ENCODE results near the gene CPSF3. TPM values are rescaled to one million over a fixed set of nuclear protein-coding genes. Genes with fewer than 3 reads are reported as not detected.

CPSF3 gene
- total and polyA plus RNA-seq, 2 of the 13 experiments (the other 11 are each of a cell fraction or from before 2014, with no cell fraction given) = 19.8 to 93.0 TPM

DNA sequence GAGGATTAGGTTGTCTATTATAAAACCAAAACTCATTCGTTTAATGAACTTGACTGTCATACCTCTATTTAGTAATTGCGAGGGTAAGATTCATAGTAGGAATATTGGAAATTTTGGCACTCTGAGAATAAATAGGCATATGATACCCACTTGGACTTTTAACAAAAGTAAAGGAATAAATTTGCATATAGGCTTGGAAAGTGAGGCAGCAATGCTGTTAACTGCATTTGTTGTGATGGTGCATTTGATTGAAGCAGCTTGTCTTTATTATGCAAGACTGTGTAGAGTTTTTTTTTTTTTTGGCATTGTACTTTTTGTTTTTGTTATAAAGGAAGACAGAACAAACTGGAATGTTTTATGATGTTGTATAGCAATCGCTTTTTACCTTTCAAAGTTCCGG is 19.0 kb upstream of the CPSF3 start (continued):
- TF ChIP-seq REL (CRISPR knock-in tag; conservative IDR thresholded peaks at IDR 0.05) (no peak), ADNP (CRISPR knock-in tag; IDR thresholded peaks at IDR 0.05) (no peak), SIX4 (CRISPR knock-in tag; IDR thresholded peaks at IDR 0.05) (no peak), SIN3B (IDR thresholded peaks at IDR 0.05; ENCODE audit: low read length) (no peak), CREM (IDR thresholded peaks at IDR 0.05) (no peak), CREM (CRISPR knock-in tag; IDR thresholded peaks at IDR 0.05) (no peak), ZNF672 (CRISPR knock-in tag; IDR thresholded peaks at IDR 0.05) (no peak)
- TF ChIP-seq, protein P1, sequence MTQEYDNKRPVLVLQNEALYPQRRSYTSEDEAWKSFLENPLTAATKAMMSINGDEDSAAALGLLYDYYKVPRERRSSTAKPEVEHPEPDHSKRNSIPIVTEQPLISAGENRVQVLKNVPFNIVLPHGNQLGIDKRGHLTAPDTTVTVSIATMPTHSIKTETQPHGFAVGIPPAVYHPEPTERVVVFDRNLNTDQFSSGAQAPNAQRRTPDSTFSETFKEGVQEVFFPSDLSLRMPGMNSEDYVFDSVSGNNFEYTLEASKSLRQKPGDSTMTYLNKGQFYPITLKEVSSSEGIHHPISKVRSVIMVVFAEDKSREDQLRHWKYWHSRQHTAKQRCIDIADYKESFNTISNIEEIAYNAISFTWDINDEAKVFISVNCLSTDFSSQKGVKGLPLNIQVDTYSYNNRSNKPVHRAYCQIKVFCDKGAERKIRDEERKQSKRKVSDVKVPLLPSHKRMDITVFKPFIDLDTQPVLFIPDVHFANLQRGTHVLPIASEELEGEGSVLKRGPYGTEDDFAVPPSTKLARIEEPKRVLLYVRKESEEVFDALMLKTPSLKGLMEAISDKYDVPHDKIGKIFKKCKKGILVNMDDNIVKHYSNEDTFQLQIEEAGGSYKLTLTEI (CRISPR knock-in tag; conservative IDR thresholded peaks at IDR 0.05) = no peak

DNA sequence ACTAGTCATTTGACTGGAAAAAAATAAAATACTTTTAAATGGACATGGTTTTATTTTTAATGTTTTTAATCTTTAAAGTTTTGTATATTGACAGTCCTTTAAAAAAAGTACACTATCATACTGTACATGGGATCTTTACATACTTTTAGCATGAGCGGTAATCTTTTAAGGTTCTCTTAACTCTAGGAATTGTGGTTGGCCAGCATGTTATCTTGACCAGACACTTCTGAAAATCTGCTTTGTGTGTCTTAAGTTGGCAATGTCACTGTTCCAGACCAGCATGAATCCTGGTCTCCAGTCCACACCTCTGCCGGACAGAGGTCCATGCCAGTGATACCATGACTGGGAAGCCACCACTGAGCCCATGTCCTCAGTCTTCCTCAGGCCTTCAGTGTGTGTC is 17.8 kb upstream of the CPSF3 start:
- Histone ChIP-seq H3K27me3 (ENCODE audit: control insufficient read depth in 1 of 2, insufficient read depth in 2 of 2, low read length in 2 of 2) (no peaks in the 10 kb centered on the region), H3K9me3 (ENCODE audit: low read length) (no peaks in the 10 kb centered on the region), H3K4me1 (ENCODE audit: insufficient read depth, low read length) (peaks cover 11% of the 10 kb centered on the region; the same call in 1 of the 2 replicates), H3K36me3 (replicated peaks in 1 of 2; ENCODE audit: control insufficient read depth in 1 of 2, insufficient read depth in 2 of 2, low read length in 2 of 2) (peaks cover 11 to 16% of the 10 kb centered on the region in 2 experiments), H4K20me1 (ENCODE audit: insufficient read depth, low read length) (no peaks in the 10 kb centered on the region), H3K4me2 (ENCODE audit: low read depth, low read length) (no peak overlapping the region), H3K79me2 (ENCODE audit: insufficient read depth, low read length) (no peaks in the 10 kb centered on the region), H3K9ac (ENCODE audit: insufficient read depth, low read depth, low read length) (no peak overlapping the region), H3K4me3 (replicated peaks in 1 of 3; ENCODE audit: insufficient read depth in 1 of 3, low read depth in 2 of 3, low read length in 3 of 3) (no peak overlapping the region), H2AFZ (ENCODE audit: low read length) (no peak overlapping the region), H3K27ac (ENCODE audit: extremely low read length, insufficient read depth, low read length) (no peak overlapping the region)
- TF ChIP-seq EHMT2 (IDR thresholded peaks at IDR 0.05; ENCODE audit: borderline replicate concordance, low read depth, low read length) = no peak
- TF ChIP-seq ZFP41 (CRISPR knock-in tag; IDR thresholded peaks at IDR 0.05; ENCODE audit: borderline replicate concordance) = no peak
- no peak for TF ChIP-seq FOXK2 (IDR thresholded peaks at IDR 0.05)
- TF ChIP-seq RARG (CRISPR knock-in tag; IDR thresholded peaks at IDR 0.05; ENCODE audit: low read depth) = no peak
- TF ChIP-seq ZNF570 (CRISPR knock-in tag; IDR thresholded peaks at IDR 0.05; ENCODE audit: borderline replicate concordance) = no peak
- TF ChIP-seq TGIF2 (CRISPR knock-in tag; IDR thresholded peaks at IDR 0.05) = no peak
- no peak for TF ChIP-seq ZNF878 (CRISPR knock-in tag; IDR thresholded peaks at IDR 0.05)
- TF ChIP-seq HOXD1 (CRISPR knock-in tag; IDR thresholded peaks at IDR 0.05) = no peak
- TF ChIP-seq KAT8 (CRISPR knock-in tag; IDR thresholded peaks at IDR 0.05) = no peak
- TF ChIP-seq MZF1 (CRISPR knock-in tag; IDR thresholded peaks at IDR 0.05; ENCODE audit: borderline replicate concordance) = no peak
- TF ChIP-seq ATF1 (CRISPR knock-in tag; IDR thresholded peaks at IDR 0.05) = no peak
- TF ChIP-seq ZNF543 (CRISPR knock-in tag; IDR thresholded peaks at IDR 0.05) = no peak
- no peak for TF ChIP-seq CCAR2 (optimal IDR thresholded peaks at IDR 0.05; ENCODE audit: low read depth, low read length)
- TF ChIP-seq, protein P2, sequence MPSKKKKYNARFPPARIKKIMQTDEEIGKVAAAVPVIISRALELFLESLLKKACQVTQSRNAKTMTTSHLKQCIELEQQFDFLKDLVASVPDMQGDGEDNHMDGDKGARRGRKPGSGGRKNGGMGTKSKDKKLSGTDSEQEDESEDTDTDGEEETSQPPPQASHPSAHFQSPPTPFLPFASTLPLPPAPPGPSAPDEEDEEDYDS (CRISPR knock-in tag; IDR thresholded peaks at IDR 0.05) = no peak
- intact Hi-C loops (cut with micrococcal nuclease; ENCODE audit: unreplicated experiment) = no loop called here
- BruUV-seq (replicated peaks) = no TSS peak
- WGBS (ENCODE audit: low lambda C conversion rate) = 96% methylated on average over 2 of the region's 2 CpGs
- ChIA-PET CTCF (ENCODE audit: low intra/inter-chr PET ratio, low total read pairs) (no interaction called here), POLR2A (no interaction called here)
- no peak for FAIRE-seq
- no peak for ATAC-seq
- no peak for DNase-seq (ENCODE audit: low spot score)
- in situ Hi-C loops (cut with HindIII; ENCODE audit: extremely low pct_ligation_motif_present, low pct_unique_long_range_greater_than_20kb) = no loop called here
